Prostate gland (tissue), 2 donors: ENCODE results near the gene OSBPL6.

Experiments used
- POLR2A ChIP-seq: fragments of 450-650 bp; IDR thresholded peaks from one replicate; pipeline ENCODE4 v1.6.1; 2016; ENCODE audit warnings: antibody characterized with exemption, mild to moderate bottlenecking
- TF ChIP-seq, protein P1 (sequence below), 4 experiments: fragments of 200-600 bp in 2 of 4; fragments of 450-650 bp in 2 of 4; sonication (generic) in 2 of 4; IDR thresholded peaks; 1 replicate in 3 of 4; 2 replicates in 1 of 4; pipeline ENCODE4 v1.5.1; 2016 to 2019; ENCODE audit warnings: antibody characterized with exemption in 4 of 4, mild to moderate bottlenecking in 2 of 4, moderate library complexity in 2 of 4

- TF ChIP-seq POLR2A = no peak
- TF ChIP-seq, protein P1, sequence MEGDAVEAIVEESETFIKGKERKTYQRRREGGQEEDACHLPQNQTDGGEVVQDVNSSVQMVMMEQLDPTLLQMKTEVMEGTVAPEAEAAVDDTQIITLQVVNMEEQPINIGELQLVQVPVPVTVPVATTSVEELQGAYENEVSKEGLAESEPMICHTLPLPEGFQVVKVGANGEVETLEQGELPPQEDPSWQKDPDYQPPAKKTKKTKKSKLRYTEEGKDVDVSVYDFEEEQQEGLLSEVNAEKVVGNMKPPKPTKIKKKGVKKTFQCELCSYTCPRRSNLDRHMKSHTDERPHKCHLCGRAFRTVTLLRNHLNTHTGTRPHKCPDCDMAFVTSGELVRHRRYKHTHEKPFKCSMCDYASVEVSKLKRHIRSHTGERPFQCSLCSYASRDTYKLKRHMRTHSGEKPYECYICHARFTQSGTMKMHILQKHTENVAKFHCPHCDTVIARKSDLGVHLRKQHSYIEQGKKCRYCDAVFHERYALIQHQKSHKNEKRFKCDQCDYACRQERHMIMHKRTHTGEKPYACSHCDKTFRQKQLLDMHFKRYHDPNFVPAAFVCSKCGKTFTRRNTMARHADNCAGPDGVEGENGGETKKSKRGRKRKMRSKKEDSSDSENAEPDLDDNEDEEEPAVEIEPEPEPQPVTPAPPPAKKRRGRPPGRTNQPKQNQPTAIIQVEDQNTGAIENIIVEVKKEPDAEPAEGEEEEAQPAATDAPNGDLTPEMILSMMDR (IDR thresholded peaks at IDR 0.05) = no peak
These were observed 57.0 kb downstream of the OSBPL6 start for GRCh38 chr2:178251151-178251955.
